Ramos (cell line): ENCODE data around the gene MAFB.

Experiments
- in situ Hi-C: fragments of 300-500 bp; cut with MboI; formaldehyde crosslinking; loops from one replicate; pipeline ENCODE4 v1.14.3; 2022; ENCODE audit warnings: low sequenced_read_pairs; ENCODE audit not compliant: unreplicated experiment

Gene MAFB

DNA sequence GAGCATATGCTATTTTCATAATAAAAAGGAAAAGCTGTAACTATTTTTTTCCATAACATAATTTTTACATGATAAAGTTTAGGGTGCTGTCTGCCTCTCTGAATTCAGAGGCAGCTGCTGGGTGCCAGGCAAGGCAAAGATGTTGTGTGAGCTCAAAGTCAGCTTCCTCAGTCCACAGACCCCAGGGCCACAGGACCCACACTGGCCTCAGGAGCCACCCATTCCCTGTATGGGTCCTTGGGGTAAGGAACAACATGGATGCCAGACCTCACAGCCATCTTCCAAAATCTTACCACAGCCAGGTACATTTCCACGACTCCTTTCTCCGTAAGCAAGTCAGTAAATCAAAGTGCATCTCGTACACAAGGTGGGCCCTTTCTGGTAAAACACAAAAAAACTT, 16.4 kb upstream of the MAFB start:
- in situ Hi-C loops = loop anchor here (25.0 kb wide), 1 partner anchor 632 kb away; the partner anchor contains the start of gene LPIN3

DNA sequence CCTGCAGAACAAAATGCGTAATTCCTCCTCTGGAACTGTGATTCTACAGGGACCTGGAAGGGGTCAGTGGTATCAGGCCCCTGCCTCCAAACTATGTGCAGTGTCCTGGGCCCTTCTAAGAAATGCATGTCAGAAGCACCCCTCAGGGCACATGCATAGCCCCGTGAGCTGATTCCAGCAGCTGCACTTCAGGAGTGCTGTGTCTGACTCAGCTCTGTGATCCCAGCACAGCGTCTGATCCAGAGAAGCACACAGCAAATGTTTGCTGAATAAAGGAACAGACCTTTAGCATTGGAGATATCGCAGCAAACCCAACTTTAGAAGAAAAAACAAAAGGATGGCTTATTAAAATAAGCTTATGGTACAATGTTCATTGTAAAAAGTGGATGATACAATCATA, 15.8 kb upstream of the MAFB start:
- in situ Hi-C loops = loop anchor here (25.0 kb wide), 1 partner anchor 632 kb away; the partner anchor contains the start of gene LPIN3

DNA sequence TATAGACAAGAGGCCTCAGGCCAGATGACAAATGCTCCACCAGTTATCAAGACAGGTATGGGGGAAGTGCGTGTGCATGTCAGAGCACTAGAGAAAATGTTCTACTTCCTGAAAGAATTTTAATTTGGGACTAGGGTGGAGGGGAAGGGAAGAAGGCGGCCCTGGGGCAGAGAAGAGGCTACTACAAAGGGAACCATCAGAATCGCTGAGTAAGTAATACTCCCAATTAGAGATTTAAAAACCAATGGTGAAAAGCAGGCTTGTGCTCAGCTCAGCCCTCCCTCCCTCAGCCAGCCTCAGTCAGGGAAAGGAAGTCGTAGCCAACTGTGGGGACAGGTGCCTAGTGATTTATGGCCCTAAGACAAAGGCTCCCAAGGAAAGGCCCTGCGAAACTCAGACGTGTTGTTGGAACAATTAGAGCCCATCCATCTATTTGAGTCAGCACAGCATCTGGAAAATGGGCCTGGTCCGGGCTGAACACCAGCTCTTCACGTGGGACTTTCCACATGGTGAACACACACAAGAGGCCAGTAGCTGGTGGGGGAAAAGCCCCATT, 15.0 kb upstream of the MAFB start:
- in situ Hi-C loops = loop anchor here (25.0 kb wide), 1 partner anchor 633 kb away; the partner anchor contains the start of gene LPIN3

DNA sequence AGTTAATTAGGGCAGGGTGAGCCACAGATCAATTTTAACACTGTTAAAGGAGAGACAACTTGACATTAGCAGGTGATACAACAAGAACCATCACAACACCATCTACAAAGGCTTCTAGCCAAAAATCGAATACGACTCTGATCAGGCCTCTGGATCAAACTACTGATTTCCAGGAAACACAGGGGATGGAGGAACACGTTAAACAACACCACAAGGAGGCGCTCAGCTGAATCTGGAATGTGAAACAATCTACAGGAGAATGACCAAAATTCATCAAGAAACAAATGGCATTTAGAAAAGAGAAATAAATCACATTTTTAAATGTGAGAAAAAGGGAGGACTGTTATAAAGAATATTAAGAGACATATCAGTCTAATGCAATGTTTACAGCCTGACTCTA, 13.5 kb upstream of the MAFB start:
- in situ Hi-C loops = loop anchor here (25.0 kb wide), 1 partner anchor 635 kb away; the partner anchor contains the start of gene LPIN3

DNA sequence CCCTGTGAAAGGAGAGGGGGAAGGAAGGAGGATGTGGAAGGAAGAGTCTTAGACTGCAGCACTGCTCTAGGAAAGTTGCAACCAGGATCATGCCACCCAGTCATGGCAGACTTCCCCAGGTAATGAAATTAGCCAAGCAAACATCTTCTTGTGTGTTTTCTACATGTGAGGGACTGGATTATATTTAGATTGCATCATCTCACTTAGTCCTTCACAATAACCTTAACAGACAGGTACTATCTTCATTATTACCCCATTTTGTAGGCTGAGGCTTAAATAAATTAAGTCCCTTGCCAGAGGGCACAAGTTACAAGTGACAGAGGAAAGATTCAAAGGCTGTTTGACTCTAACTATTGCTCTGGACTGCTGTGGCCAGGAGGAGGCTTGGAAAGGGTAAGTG, 9.7 kb upstream of the MAFB start:
- in situ Hi-C loops = loop anchor here (25.0 kb wide), 1 partner anchor 811 kb away; no protein-coding TSS in a partner anchor

DNA sequence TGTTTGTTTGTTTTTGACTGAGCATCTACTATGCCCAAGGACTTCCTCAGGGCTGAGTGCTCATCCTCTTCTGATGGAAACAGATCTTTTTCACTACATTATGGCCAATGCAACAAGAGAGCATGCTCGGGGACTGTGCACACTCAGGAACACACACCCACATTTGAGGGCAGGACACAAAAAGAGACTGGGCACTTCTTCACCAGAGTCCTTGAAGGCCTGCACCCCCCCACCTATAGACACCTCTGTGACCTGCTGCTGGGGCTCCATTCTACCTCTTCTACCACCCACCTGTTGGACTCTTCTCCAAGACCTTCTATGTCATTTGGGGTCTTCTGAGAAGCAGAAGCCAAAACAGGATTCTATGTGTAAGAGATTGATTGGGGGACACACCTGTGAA, 9.2 kb upstream of the MAFB start:
- in situ Hi-C loops = loop anchor here (25.0 kb wide), 1 partner anchor 811 kb away; no protein-coding TSS in a partner anchor

DNA sequence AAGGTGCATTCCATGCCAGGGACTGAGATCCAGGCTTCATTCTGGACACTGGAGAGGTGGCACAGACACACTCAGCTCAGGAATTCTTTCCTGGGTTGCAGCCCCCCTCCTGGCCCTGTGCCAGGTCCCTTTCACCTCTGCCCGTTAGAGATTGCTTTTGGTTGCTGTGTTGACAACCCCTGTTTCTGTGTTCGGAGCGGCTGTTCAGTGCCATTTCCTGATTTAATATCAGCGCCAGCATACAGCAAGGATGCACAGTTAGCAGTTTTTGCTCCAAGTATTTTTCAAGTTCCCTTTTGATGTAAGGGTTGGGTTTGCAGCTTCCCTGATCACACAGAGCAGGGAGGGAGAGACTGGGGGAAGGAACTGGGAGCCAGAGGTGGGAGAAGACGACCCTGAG, 8.5 kb upstream of the MAFB start:
- in situ Hi-C loops = loop anchor here (25.0 kb wide), 1 partner anchor 810 kb away; no protein-coding TSS in a partner anchor

DNA sequence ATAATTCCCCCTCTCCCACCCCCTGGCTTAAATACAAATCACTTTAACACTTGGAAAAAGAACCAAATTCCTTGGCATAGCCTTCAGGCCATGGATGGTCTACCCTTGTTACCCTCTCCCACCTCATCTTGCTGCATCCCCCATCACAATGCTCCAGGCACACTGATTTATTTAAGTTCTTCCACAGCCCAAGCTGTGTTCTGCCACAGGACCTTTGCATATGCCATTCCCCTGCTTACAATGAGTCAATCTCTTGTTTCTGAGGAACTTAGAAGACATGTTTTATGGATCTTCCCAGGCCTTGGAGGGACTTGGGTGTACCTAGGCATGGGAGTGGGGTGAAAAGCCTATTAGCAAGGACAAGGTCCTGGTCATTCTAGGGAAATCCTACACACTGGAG, 6.2 kb upstream of the MAFB start:
- in situ Hi-C loops = loop anchor here (25.0 kb wide), 1 partner anchor 808 kb away; no protein-coding TSS in a partner anchor

DNA sequence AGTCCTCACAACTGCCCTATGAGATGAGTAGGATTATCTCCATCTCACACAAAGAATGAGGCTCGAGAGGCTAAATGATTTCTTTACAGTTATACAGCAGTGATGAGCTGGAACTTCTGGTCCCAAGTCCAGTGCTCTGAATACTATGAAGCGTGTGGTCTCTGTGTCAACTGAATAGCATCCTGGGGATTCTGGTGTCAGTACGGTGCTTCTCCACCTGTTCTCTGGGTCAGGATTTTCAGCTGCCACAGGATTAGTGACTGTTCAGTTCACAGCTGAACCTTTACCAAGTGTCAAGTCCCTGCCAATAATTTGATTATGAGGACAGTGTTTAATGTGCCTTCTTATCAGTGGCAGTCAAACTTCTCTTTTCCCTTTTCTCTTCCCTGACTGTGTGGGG, 5.2 kb upstream of the MAFB start:
- in situ Hi-C loops = loop anchor here (25.0 kb wide), 1 partner anchor 807 kb away; no protein-coding TSS in a partner anchor

DNA sequence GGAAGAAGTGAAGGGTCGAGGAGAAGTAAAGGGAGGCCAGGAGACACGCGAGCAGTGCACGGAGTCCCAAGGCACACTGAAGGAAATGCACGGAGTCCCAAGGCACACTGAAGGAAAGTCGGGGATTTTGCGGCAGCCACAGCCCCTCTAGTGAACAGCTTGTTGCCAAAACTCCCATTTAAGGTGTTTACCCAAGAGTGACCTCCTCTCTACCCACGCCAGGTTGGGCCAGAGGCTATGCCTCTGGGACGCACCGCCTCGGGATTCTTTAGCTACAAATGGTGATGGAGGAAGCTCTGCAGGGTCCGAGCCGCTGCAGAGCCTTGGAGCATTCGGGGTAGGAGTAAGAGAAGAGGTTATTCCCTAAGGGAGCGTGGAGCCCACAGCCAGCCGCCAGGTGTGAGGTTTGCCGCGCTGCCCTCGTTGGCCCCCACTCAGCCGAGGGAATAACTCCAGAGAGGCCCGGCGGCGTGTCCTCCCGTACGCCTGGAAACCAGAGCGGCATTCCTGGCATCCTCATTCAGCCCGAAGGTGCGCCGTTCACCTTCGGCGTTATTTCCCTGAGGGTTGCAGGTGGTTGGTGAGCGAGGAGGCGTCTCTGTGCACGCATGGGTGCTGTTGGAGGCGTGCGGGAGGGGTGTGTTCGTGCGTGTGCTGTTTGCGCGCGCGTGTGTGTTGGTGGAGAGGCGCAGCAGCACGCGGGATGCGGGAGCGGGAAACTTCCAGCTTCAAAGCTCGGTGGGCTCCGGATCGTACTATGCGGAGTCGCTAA, 3.4 kb upstream of the MAFB start:
- in situ Hi-C loops = loop anchor here (25.0 kb wide), 1 partner anchor 805 kb away; no protein-coding TSS in a partner anchor

DNA sequence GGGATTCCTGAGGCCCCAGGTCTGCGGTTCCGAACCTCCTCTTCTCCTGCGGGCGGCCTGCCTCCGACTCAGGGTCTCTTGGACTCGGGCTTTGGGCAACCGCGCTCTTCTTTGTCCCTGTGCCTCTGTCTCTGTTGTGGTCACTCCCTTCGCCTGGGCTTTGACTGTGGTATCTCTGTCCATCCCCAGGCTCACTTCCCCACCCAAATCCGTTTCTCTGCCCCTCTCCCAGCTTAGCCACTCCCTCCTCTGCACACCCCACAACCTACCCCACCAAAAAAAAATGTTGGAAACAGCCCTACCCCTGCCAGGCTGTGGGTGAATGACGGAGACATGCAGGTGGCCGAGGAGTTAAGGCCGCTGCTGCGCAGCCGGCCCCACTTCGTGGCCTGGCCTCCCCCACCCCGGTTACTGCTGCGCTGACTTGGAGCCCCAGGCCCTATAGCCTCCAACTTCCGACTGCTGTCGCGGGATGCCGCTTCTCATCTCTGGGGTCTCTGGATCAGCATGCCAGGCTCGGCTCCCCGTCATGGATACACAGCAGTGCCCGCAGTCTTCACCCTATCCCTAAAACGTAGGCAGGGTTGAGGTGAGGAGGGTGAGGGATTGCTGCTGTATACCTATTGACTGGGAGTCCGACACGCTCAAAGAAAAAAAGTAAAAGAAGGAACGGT, 2.7 kb upstream of the MAFB start:
- in situ Hi-C loops = loop anchor here (25.0 kb wide), 1 partner anchor 804 kb away; no protein-coding TSS in a partner anchor

DNA sequence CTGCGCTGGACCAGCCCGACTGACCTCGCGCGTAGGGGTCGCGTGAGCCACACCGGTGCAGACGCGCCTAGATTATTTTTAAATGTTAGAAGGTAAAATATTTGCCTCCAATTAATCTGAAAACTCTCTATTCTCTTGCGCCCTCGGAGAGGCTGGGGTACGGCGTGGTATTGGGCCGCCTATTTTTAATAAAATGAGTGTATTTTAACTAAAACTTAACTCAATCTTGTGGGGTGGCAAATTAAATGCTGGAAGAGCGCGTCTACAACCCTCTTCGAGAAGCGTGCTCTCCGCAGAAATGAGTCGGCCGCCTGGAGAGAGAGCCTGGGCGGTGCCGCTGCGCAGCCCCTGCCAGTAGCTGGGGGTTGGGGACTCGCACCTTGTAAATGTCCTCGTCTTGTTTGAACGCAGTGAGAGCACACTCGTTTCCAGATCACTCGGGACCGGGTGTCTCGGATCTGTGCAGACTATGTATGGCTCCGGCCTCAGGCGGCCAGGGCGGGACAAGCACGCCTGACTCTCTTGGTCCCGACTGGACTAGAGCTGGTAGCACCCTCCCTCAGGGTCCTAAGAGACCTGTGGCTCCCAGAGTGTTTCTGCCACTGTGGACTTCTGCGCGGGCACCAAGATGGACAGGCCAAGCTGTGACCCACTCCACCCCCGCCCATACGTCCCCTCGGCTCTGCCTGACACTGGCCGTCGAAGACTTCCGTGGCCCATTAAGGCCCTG, 2.0 kb upstream of the MAFB start:
- in situ Hi-C loops = loop anchor here (25.0 kb wide), 1 partner anchor 804 kb away; no protein-coding TSS in a partner anchor

DNA sequence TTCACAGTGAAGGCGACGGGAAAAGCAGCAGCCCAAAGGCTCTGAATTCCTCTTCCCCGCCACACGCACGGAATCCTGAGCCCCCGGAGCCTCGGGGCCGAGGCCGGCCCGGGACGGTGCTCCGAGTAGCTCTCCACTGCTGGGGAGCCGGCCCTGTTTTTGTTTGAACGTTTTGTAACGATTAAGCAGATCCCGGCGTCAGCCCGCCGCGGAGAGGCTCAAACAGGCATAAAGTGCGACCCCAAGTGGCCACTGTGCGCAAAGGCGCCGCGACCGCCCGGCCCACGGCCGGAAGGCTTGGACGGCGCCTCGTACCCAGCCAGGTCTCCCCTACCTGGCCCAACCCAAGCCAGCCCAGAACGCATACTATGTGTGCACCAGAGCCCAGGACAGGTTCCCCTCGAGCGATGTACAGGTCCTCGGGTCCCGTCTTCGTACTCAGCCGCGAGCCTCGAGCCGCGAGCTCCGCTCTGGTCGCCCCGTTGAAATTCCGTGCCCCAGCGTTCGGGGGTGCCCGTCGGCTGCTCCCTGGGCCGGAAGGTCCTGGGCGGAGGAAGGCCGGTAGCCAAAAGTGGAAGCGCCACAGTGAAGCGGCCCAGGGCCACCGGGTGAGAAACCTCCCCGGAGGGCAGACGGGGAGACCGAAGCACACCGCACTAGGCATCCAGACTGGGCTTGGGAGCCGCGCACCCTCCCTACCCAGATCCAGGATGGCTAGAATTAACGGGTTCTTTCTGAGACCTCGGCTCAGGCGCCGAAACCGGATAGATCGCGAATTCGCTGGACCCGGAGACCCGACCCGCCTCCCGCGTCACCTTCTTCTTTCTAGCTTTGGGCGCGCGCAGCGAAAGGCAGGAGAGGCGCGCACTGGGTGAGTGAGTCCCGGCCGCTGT, 1.2 kb upstream of the MAFB start:
- in situ Hi-C loops = loop anchor here (25.0 kb wide), 1 partner anchor 803 kb away; no protein-coding TSS in a partner anchor

DNA sequence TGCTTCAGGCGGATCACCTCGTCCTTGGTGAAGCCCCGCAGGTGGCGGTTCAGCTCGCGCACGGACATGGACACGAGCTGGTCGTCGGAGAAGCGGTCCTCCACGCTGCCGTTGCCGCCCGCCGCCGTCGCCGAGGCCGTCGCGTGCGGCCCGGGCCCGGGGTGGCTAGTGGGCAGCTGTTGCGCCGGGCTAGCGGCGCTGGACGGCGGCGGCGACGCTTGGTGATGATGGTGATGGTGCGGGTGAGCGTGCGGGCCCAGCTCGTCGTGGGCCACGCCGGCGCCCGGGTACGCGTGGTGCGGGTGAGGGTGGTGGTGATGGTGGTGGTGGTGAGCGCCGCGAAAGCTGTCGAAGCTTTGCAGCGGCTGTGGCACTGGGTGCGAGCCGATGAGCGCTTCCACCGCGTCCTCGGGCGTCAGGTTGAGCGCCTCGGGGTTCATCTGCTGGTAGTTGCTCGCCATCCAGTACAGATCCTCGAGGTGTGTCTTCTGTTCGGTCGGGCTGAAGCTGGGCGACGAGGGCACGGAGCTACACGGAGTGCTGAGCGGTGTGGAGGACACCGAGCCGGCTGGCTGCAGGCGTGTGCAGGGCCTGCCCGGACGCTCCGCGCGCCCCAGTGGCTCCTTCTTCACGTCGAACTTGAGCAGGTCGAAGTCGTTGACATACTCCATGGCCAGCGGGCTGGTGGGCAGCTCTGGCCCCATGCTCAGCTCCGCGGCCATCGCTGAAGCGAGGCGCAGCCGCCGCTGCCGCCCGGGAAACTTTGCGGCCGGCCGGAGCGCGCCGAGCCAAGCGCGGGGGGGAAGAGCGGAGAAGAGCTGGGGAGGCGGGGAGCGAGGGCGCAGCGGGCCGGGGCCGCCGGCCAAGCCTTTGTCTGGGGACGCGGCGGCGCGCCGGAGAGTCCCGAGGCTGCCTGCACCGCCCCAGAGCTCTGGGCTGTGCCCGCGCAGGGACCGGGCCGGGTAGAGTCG, 622 bp downstream of the MAFB start:
- in situ Hi-C loops = loop anchor here (25.0 kb wide), 1 partner anchor 801 kb away; no protein-coding TSS in a partner anchor

DNA sequence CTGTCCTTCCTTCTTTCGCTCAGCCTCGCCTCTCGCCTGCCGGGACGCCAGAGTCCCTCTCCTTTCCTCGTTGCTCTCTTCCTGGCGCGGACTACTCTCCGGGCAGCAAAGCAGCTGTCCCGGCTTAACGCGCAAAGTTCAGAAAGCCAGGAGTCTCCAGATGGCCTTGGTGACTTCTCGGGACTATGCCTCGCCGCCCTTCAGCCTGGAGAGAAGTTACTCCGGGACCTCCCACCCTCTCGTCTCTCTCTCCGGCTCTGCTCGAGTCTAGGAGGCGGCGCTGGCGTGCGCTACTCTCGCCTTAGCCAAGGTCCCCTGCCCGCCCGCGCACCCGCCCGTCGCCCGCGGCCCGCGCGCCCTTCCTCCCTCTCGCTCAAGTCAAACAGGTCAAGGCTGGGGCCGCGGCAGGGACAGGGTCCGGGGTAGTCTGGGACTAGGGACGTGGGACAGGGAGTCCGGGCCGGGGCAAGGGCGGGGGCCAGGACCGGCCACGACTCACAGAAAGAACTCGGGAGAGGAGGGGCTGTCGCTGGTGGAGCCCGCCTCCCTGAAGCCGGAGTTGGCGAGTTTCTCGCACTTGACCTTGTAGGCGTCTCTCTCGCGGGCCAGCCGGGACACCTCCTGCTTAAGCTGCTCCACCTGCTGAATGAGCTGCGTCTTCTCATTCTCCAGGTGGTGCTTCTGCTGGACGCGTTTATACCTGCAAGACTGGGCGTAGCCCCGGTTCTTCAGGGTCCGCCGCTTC, 1.5 kb downstream of the MAFB start:
- in situ Hi-C loops = loop anchor here (25.0 kb wide), 1 partner anchor 800 kb away; no protein-coding TSS in a partner anchor

DNA sequence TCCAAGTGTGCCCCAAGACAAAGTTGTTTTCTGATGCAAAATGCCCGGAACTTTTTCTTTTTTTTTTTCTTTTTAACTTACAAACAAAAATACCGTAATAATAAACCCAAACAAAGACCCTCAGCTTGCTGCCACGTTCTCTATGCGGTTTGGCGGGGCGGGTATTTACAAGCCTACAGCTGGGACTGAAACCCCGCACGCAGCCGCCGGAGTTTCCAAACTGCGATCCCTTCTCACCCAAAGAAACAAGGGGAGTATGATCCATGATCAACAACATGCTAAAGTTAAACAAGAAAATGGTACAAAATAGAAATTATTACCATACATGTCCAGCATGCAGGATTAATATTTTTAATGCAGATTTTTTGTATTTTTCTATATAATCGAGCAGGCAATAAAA, 2.1 kb downstream of the MAFB start:
- in situ Hi-C loops = loop anchor here (25.0 kb wide), 1 partner anchor 800 kb away; no protein-coding TSS in a partner anchor

DNA sequence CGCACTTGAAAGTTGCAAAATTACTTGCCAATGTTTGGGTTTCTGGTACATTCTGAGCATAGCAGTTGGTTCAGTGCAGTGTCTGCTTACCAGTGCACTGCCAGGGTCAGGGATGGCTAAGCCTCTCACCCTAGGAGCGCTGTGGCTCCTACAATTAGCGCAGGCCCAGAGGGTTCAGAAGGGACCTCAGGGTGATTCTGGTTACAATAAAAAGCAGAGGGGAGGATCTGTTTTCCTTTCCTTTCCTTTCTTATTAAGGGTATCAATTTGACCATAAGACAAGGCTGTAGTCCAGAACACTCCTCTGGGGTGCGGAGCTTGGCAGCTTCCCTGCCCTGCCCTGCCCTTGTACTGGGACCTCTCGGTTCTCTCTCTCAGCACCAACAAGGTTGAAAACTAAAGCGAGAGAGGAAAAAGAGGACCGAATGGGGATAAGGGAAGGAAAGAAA, 2.6 kb downstream of the MAFB start:
- in situ Hi-C loops = loop anchor here (25.0 kb wide), 1 partner anchor 799 kb away; no protein-coding TSS in a partner anchor
